Mammary epithelial cell (primary cell): ENCODE measurements around the gene ZMYM5.

Experiments
- CTCF ChIP-seq, 2 donors: IDR thresholded peaks in 1 of 2; conservative IDR thresholded peaks in 1 of 2; 2 replicates each; pipeline ENCODE4 v1.5.1; 2011 to 2012; ENCODE audit warnings: inconsistent platforms in 2 of 2, low read length in 2 of 2, mild to moderate bottlenecking in 2 of 2, control low read depth in 1 of 2, low read depth in 1 of 2; ENCODE audit not compliant: insufficient read depth in 1 of 2; ENCODE audit errors: extremely low read depth in 1 of 2
- EZH2 ChIP-seq: IDR thresholded peaks from 2 replicates; pipeline ENCODE4 v1.6.1; 2012; ENCODE audit warnings: low read length, inconsistent platforms, borderline replicate concordance

- no peak for TF ChIP-seq CTCF (conservative IDR thresholded peaks at IDR 0.05 in 1 of 2, IDR thresholded peaks at IDR 0.05 in 1 of 2; ENCODE audit: extremely low read depth in 1 of 2, insufficient read depth in 1 of 2, low read depth in 1 of 2, low read length in 2 of 2)
- TF ChIP-seq EZH2 = no peak
These were observed 18.2 kb upstream of the ZMYM5 start for GRCh38 chr13:19881641-19882040.
